ENCODE results near the gene IQSEC1. TPM values are rescaled to one million over a fixed set of nuclear protein-coding genes. Genes with fewer than 3 reads are reported as not detected.

Gene IQSEC1
- total and polyA plus RNA-seq, 2 of the 8 experiments (the other 6 are each of a cell fraction or from before 2014, with no cell fraction given) = 6.8 to 28.8 TPM

DNA sequence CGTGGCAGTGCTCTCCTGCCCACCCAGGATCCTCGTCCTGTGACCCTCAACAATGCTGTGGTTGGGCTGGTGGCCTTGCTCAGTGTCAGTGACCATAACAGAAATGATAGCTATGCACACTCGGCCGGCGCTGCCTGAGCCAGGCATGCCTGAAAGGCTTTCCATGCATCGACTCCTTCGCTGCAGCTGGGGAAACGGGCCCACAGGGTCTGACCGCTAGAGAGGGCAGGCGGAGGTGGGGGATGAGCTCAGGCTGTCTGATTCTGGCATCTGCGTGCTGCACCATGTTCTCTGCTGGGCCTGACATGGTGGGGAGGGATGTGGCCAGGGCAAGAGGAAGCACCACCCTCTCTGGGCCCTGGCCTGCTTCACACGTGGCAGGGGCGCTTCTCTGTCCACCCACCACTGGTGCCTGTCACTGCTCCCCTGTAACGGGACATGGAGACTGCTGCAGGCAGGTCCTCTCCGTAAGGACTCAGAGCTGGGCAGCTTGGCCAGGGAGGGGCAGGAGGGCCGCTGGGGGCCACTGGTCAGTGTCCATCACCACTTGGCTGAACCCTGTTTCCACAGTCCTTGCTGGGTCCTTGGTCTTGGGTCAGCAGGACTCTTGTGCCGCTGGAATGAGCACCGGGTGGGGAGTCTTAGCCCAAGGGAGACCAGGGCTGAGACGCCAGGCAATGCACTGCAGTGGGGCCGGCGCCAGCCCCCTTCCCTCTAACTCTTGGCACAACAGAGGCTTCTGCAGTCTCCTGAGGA is 167.7 kb downstream of the IQSEC1 start:
- Histone ChIP-seq H2AFZ (ENCODE audit: low read length) (no peak overlapping the region), H2AK5ac (ENCODE audit: low read depth, low read length) (no peak overlapping the region), H3K4me2 (ENCODE audit: insufficient read depth in 1 of 2, low read depth in 2 of 2, low read length in 2 of 2) (no peak overlapping the region), H3K9me3 (ENCODE audit: insufficient read depth in 2 of 2, low read depth in 1 of 2, low read length in 1 of 2) (no peaks in the 10 kb centered on the region), H2BK5ac (ENCODE audit: low read depth, low read length) (no peak overlapping the region), H3K4me3 (ENCODE audit: extremely low read depth in 1 of 4, insufficient read depth in 2 of 4, low read depth in 3 of 4, low read length in 4 of 4) (no peak overlapping the region), H2BK20ac (ENCODE audit: low read length) (no peak overlapping the region), H3K4ac (replicated peaks; ENCODE audit: insufficient read length, low read depth, low read length) (no peak overlapping the region), H3K36me3 (ENCODE audit: control insufficient read depth in 2 of 4, insufficient read depth in 4 of 4, low read length in 3 of 4) (peaks cover 6 to 16% (median 14%) of the 10 kb centered on the region in 4 experiments; a peak in 4 of 8 replicates), H3K79me2 (ENCODE audit: control insufficient read depth in 1 of 2, insufficient read depth in 2 of 2, low read length in 2 of 2) (no peaks in the 10 kb centered on the region), H3K56ac (replicated peaks; ENCODE audit: insufficient read length, low read depth, low read length) (no peak overlapping the region), H3K79me1 (ENCODE audit: low read depth, low read length) (no peaks in the 10 kb centered on the region; the same call in 1 of the 2 replicates), H3K14ac (ENCODE audit: insufficient read length) (no peak overlapping the region), H4K91ac (replicated peaks; ENCODE audit: insufficient read length, low read length) (no peak overlapping the region), H3K18ac (ENCODE audit: extremely low read depth, low read length) (no peak overlapping the region), H4K5ac (ENCODE audit: insufficient read length, low read depth, low read length) (no peak overlapping the region), H3K23me2 (ENCODE audit: low read depth, low read length) (peaks cover 1% of the 10 kb centered on the region; the same call in 1 of the 2 replicates), H3K4me1 (replicated peaks in 1 of 4; ENCODE audit: control insufficient read depth in 3 of 4, insufficient read depth in 4 of 4, low read length in 3 of 4) (no peaks in the 10 kb centered on the region), H2BK12ac (ENCODE audit: low read depth, low read length) (no peak overlapping the region), H3K23ac (ENCODE audit: insufficient read length) (no peak overlapping the region), H4K20me1 (replicated peaks in 1 of 2; ENCODE audit: control insufficient read depth in 1 of 2, insufficient read depth in 2 of 2, low read length in 2 of 2) (peaks cover 2 to 3% of the 10 kb centered on the region in 2 experiments), H2BK120ac (replicated peaks; ENCODE audit: low read depth, low read length) (no peak overlapping the region), H3K9ac (replicated peaks in 1 of 4; ENCODE audit: extremely low read depth in 1 of 4, low read depth in 3 of 4, low read length in 3 of 4) (no peak overlapping the region), H2BK15ac (ENCODE audit: low read length) (no peak overlapping the region), H3K27me3 (replicated peaks in 1 of 4; ENCODE audit: control insufficient read depth in 3 of 4, extremely low read depth in 1 of 4, insufficient read depth in 3 of 4, low read length in 3 of 4) (no peaks in the 10 kb centered on the region), H4K8ac (ENCODE audit: extremely low read depth, insufficient read depth, low read length) (no peak overlapping the region), H3K27ac (ENCODE audit: low read depth, low read length) (no peak overlapping the region)
- ChIA-PET POLR2A (ENCODE audit: partially characterized antibody) (interaction anchor here (1.0 to 1.2 kb wide), 2 partner anchors 64 to 66 kb away, joined by 3 to 4 read pairs; partner anchors contain the start of gene RPL32), CTCF (ENCODE audit: partially characterized antibody) (interaction anchor here (0.8 to 2.7 kb wide), 9 partner anchors 10 to 142 kb away, joined by 3 to 15 read pairs (median 4); no protein-coding TSS in a partner anchor)
- WGBS, 2 experiments (ENCODE audit: extremely low coverage in 1 of 2, insufficient coverage in 1 of 2, insufficient read length in 1 of 2, insufficient replicate concordance in 2 of 2, low coverage in 1 of 2, low lambda C conversion rate in 2 of 2, missing lambda C conversion rate in 1 of 2) = 94% methylated on average over 21 of the region's 21 CpGs; no CpG with 5 or more reads in 1 of the 2 experiments
- FAIRE-seq (no peak), DNase-seq (ENCODE audit: low read depth in 1 of 2, low spot score in 2 of 2) (no peak)
- TF ChIP-seq POLR2AphosphoS5 (IDR thresholded peaks at IDR 0.05; ENCODE audit: low read depth, low read length) (no peak), EZH2 (IDR thresholded peaks at IDR 0.05; ENCODE audit: low read depth, low read length, severe bottlenecking) (no peak), TBP (IDR thresholded peaks at IDR 0.05; ENCODE audit: low read depth, low read length) (no peak), ZNF274 (IDR thresholded peaks at IDR 0.05; ENCODE audit: borderline replicate concordance, extremely low read depth, low read length) (no peak), HDAC6 (IDR thresholded peaks at IDR 0.05; ENCODE audit: low read depth, low read length) (no peak), BRCA1 (IDR thresholded peaks at IDR 0.05; ENCODE audit: low read depth, low read length) (no peak), JUND (IDR thresholded peaks at IDR 0.05; ENCODE audit: low read length) (no peak), CTBP2 (IDR thresholded peaks at IDR 0.05; ENCODE audit: borderline replicate concordance, insufficient read depth, insufficient read length, low read length) (no peak), FOSL1 (IDR thresholded peaks at IDR 0.05; ENCODE audit: insufficient read depth, low read depth, low read length) (no peak), SUZ12 (IDR thresholded peaks at IDR 0.05; ENCODE audit: low read length) (no peak), MAX (IDR thresholded peaks at IDR 0.05) (no peak), ATF3 (IDR thresholded peaks at IDR 0.05; ENCODE audit: insufficient read depth, low read depth, low read length) (no peak)
